Measurements from ENCODE around the gene PPM1G. TPM values are rescaled to one million over a fixed set of nuclear protein-coding genes. Genes with fewer than 3 reads are reported as not detected.
"Not testable (repeated sequence)": the region's sequence is repeated elsewhere in the genome, so short reads cannot be mapped to it uniquely, and the experiment has no call there.

The PPM1G gene
- total RNA-seq, 1 experiment from 2014 or later, result 140 TPM

- H3K36me3 ChIP-seq (ENCODE audit: control insufficient read depth in 1 of 2, insufficient read depth in 2 of 2, low read length in 2 of 2), result no peaks in the 10 kb centered on the region
- no peak for ATAC-seq
- H3K79me2 ChIP-seq (ENCODE audit: insufficient read depth, low read length), result peaks cover 87% of the 10 kb centered on the region
- H3K4me3 ChIP-seq (replicated peaks in 1 of 2; ENCODE audit: low read depth in 1 of 2, low read length in 2 of 2), result no peak overlapping the region
- ChIA-PET CTCF (no interaction called here), POLR2A (no interaction called here), RAD21 (ENCODE audit: low non-redundant PET in 1 of 2, low total read pairs in 2 of 2, uncharacterized antibody in 2 of 2, unreplicated experiment in 2 of 2) (no interaction called here)
- no peaks in the 10 kb centered on the region for H4K20me1 ChIP-seq (ENCODE audit: insufficient read depth)
- H3K27me3 ChIP-seq (ENCODE audit: insufficient read depth, low read length), result no peaks in the 10 kb centered on the region
- no peaks in the 10 kb centered on the region for H3K9me3 ChIP-seq (ENCODE audit: control insufficient read depth in 1 of 2, insufficient read depth in 1 of 2, low read depth in 1 of 2, low read length in 2 of 2)
- intact Hi-C loops (cut with micrococcal nuclease), result no loop called here
- no peaks in the 10 kb centered on the region for H3K9me2 ChIP-seq (ENCODE audit: insufficient read depth)
- no peak overlapping the region for H3K9ac ChIP-seq (ENCODE audit: low read length)
- TF ChIP-seq EZH2 (IDR thresholded peaks at IDR 0.05) (no peak), CEBPB (IDR thresholded peaks at IDR 0.05; ENCODE audit: low read depth) (no peak)
- H3K27ac ChIP-seq (ENCODE audit: low read depth, low read length), result no peak overlapping the region
- no peak for DNase-seq (ENCODE audit: low read depth, low spot score)
- peaks cover 12 to 28% of the 10 kb centered on the region in 2 experiments for H3K4me1 ChIP-seq (ENCODE audit: control insufficient read depth in 1 of 2, insufficient read depth in 2 of 2, low read length in 2 of 2)
- H2AFZ ChIP-seq (ENCODE audit: low read depth, low read length, poor library complexity, severe bottlenecking), result no peak overlapping the region
- BruUV-seq (replicated peaks), result no TSS peak
- no peak overlapping the region for H3K4me2 ChIP-seq (ENCODE audit: low read length)
These were observed 54.8 kb downstream of the PPM1G start for GRCh38 chr2:27354597-27354927.

- Histone ChIP-seq H3K79me2 (ENCODE audit: insufficient read depth, low read length) (peaks cover 92% of the 10 kb centered on the region), H3K27me3 (ENCODE audit: insufficient read depth, low read length) (no peaks in the 10 kb centered on the region), H3K4me2 (ENCODE audit: low read length) (peak overlapping the region; percentile 10; the same call in 1 of the 2 replicates), H4K20me1 (ENCODE audit: insufficient read depth) (no peaks in the 10 kb centered on the region), H3K27ac (ENCODE audit: low read depth, low read length) (no peak overlapping the region), H3K9me3 (ENCODE audit: control insufficient read depth in 1 of 2, insufficient read depth in 1 of 2, low read depth in 1 of 2, low read length in 2 of 2) (no peaks in the 10 kb centered on the region), H3K4me3 (replicated peaks in 1 of 2; ENCODE audit: low read depth in 1 of 2, low read length in 2 of 2) (no peak overlapping the region), H2AFZ (ENCODE audit: low read depth, low read length, poor library complexity, severe bottlenecking) (no peak overlapping the region), H3K4me1 (ENCODE audit: control insufficient read depth in 1 of 2, insufficient read depth in 2 of 2, low read length in 2 of 2) (peaks cover 12 to 28% of the 10 kb centered on the region in 2 experiments), H3K36me3 (ENCODE audit: control insufficient read depth in 1 of 2, insufficient read depth in 2 of 2, low read length in 2 of 2) (no peaks in the 10 kb centered on the region), H3K9ac (ENCODE audit: low read length) (no peak overlapping the region), H3K9me2 (ENCODE audit: insufficient read depth) (no peaks in the 10 kb centered on the region)
- DNase-seq (ENCODE audit: low read depth, low spot score) (no peak), ATAC-seq (no peak)
- CTCF ChIA-PET, result no interaction called here
- RAD21 ChIA-PET (ENCODE audit: low non-redundant PET in 1 of 2, low total read pairs in 2 of 2, uncharacterized antibody in 2 of 2, unreplicated experiment in 2 of 2), result no interaction called here
- TF ChIP-seq POLR2A (IDR thresholded peaks at IDR 0.05; ENCODE audit: borderline replicate concordance, extremely low read depth, insufficient read depth, insufficient read length) (no peak), POLR2AphosphoS5 (IDR thresholded peaks at IDR 0.05; ENCODE audit: low read depth, low read length) (no peak), FOSL1 (IDR thresholded peaks at IDR 0.05; ENCODE audit: low read depth) (no peak), JUND (IDR thresholded peaks at IDR 0.05) (no peak), ELF1 (IDR thresholded peaks at IDR 0.05; ENCODE audit: borderline replicate concordance, low read depth) (no peak), CBX3 (IDR thresholded peaks at IDR 0.05; ENCODE audit: low read depth) (no peak), MAX (IDR thresholded peaks at IDR 0.05) (no peak), SRF (IDR thresholded peaks at IDR 0.05; ENCODE audit: low read depth) (no peak), ZBTB33 (IDR thresholded peaks at IDR 0.05; ENCODE audit: extremely low read depth, insufficient replicate concordance, low read length) (no peak), CEBPB (IDR thresholded peaks at IDR 0.05; ENCODE audit: low read depth) (no peak), SIN3A (IDR thresholded peaks at IDR 0.05; ENCODE audit: low read depth) (no peak), EGR1 (IDR thresholded peaks at IDR 0.05; ENCODE audit: low read depth) (no peak), ZNF274 (IDR thresholded peaks at IDR 0.05; ENCODE audit: low read depth, low read length) (no peak), ZFX (IDR thresholded peaks at IDR 0.05) (no peak)
- intact Hi-C loops (cut with micrococcal nuclease), result no loop called here
- no TSS peak for BruUV-seq (replicated peaks)
- POLR2A ChIA-PET, result no interaction called here
These were observed 55.4 kb downstream of the PPM1G start for GRCh38 chr2:27353762-27354596.

- H3K27me3 ChIP-seq (ENCODE audit: insufficient read depth, low read length); RAD21 ChIA-PET (ENCODE audit: low non-redundant PET in 1 of 2, low total read pairs in 2 of 2, uncharacterized antibody in 2 of 2, unreplicated experiment in 2 of 2); H3K4me2 ChIP-seq (ENCODE audit: low read length); intact Hi-C loops (cut with micrococcal nuclease); H3K4me3 ChIP-seq (replicated peaks in 1 of 2; ENCODE audit: low read depth in 1 of 2, low read length in 2 of 2); POLR2A ChIA-PET; H4K20me1 ChIP-seq (ENCODE audit: insufficient read depth); BruUV-seq (replicated peaks); H2AFZ ChIP-seq (ENCODE audit: low read depth, low read length, poor library complexity, severe bottlenecking); H3K9me2 ChIP-seq (ENCODE audit: insufficient read depth); CTCF ChIA-PET; DNase-seq (ENCODE audit: low read depth, low spot score); H3K9ac ChIP-seq (ENCODE audit: low read length); ATAC-seq; H3K27ac ChIP-seq (ENCODE audit: low read depth, low read length); H3K9me3 ChIP-seq (ENCODE audit: control insufficient read depth in 1 of 2, insufficient read depth in 1 of 2, low read depth in 1 of 2, low read length in 2 of 2); H3K36me3 ChIP-seq (ENCODE audit: control insufficient read depth in 1 of 2, insufficient read depth in 2 of 2, low read length in 2 of 2): not testable (repeated sequence)
- peaks cover 92% of the 10 kb centered on the region for H3K79me2 ChIP-seq (ENCODE audit: insufficient read depth, low read length)
- H3K4me1 ChIP-seq (ENCODE audit: control insufficient read depth in 1 of 2, insufficient read depth in 2 of 2, low read length in 2 of 2), result peaks cover 11 to 27% of the 10 kb centered on the region in 2 experiments
These were observed 56.0 kb downstream of the PPM1G start for GRCh38 chr2:27353386-27353761.

All from HCT116 (cell line).